HG03103 (cell line): ENCODE data around the gene HCN4.
"Not testable (repeated sequence)": the region's sequence is repeated elsewhere in the genome, so short reads cannot be mapped to it uniquely, and the experiment has no call there.

ENCODE experiments used
- ATAC-seq: cut with Tn5 transposase; IDR thresholded peaks from one replicate; pipeline ENCODE4 v1.9.1; 2021; ENCODE audit warnings: low read depth; ENCODE audit not compliant: unreplicated experiment

The HCN4 gene

DNA sequence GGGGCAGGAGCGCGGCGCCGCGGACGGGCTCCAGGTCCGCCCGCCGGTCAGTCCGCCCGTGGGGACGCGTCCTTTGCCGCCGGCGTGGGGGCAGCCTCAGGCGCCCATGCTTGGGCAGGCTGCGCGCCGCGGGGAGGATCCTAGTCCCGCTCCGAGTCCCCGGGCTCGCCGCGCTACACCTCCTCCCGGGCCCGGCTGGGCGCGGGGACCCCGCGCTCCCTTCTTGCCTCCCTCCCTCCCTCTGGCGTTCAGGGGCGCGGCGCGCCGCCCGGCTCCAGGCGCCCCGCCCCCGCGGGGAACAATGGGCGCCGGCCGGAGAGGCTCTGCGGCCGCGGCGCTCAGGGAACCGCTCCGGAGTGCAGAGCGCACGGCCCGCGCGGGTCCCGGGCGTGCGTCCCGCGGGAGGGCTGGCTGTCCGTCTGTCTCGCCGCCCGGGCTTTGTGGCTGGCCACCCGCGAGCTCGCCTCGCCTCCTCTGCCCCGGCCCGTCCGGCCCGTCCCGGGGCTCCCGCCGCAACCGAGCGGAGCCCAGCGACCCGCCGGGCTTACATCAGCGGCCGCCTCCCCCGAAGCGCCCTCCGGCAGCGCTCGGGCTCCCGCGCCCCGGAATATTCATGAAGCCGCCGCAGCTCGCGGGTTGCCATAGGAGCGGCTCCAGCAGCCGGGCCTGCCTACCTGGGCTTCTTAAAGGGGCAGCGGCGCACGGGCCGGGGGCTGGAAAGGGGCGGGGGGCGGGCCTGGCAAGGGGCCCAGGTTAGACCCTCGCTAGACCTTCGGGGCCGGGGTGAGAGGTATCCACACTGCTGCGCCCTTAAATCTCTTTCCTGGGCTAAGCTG is at the start of gene HCN4:
Gene HCN4, minus strand, starts transcription at position 658 of the 836 bp plus-strand sequence. CDS start 688 bp downstream, outside the sequence.
- ATAC-seq, result no peak

DNA sequence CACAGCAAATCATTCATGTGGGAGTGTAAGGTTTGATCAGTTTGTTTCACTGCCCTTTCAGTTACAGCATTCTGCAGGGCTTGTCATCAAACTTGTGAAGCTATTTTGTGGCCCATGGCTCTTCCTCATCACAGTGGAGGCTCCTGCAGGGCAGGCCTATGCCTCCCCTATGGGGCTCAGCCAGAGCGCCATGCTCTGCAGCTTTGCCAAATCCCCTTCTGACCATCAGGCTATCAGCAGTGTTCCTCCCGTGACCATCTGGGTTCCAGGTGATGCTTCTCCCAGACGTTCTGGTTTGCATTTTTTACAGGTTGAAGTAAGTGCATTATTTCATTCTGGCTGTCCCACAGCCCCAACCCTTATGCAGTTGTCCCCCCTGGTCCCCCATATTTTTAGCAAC is 46.1 kb upstream of the HCN4 start:
- ATAC-seq, result no peak

DNA sequence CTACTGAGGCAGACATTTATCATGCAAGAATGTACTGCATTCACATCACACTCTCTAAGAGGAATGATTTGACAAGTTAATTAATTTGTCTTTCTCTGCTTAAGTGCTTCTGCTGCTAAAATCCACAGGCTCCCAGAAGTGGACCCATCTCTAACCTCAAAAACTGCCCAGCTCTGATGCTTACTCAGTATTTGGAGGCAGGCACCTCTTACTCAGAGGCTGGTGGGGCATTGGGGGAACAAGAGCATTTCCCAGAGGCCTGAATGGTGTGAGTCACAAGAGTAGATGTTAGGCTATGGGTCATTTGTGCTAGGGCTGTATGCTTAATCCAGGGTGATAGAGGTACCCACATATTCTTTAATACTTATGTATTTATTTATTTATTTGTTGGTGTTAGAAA is 34.4 kb upstream of the HCN4 start:
- ATAC-seq, result no peak

DNA sequence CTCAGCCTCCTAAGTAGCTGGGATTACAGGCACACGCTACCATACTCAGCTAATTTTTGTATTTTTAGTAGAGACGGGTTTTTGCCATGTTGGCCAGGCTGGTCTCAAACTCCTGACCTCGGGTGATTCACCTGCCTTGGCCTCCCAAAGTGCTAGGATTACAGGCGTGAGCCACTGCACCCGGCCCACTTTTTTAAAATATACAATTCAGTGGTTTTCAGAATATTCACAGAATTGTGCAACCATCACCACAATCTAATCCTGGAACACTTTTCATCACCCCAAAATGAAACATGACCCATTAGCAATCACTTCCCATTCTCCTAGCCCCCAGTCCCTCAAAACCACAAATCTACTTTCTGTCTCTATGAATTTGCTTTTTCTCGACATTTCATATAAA is 31.5 kb upstream of the HCN4 start:
- ATAC-seq, result not testable (repeated sequence)

DNA sequence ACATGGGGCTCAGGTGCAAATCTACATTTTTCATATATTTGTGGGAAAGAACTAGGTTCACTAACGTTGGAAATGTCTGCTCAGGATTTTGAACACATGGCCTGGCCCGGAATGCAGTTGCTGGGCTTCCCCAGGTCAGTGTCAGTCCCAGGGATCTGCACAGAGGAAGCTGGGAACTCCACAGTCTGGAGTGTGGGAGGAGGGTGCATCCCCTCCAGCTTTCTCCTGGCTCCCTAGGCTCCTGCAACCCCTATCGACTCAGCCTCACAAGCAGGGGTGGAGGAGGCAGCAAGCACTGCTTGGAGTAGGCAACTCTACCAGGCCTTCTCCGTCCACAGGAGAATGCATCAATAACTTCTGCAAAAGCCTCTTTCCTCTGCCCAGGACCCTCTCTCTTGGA is 30.1 kb upstream of the HCN4 start:
- ATAC-seq, result no peak

DNA sequence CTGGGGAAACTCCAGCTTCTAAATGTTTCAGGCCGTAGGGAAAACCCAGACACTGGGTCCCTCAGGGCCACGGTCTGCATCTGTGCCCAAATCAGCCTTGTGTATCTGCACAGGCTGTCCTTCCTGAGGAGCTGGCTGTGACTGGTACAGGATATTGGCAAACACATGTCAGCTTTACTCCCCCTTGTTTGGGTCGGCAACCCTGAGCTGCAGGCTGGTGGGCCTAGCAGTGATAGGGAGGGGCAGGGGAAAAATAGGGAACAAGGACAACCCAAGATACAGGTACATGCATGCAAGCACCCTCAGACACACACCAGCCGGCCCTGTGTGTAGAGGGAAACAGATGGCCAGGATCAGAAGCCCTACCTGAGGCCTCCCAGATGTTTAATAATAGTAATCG is 28.7 kb upstream of the HCN4 start:
- no peak for ATAC-seq

DNA sequence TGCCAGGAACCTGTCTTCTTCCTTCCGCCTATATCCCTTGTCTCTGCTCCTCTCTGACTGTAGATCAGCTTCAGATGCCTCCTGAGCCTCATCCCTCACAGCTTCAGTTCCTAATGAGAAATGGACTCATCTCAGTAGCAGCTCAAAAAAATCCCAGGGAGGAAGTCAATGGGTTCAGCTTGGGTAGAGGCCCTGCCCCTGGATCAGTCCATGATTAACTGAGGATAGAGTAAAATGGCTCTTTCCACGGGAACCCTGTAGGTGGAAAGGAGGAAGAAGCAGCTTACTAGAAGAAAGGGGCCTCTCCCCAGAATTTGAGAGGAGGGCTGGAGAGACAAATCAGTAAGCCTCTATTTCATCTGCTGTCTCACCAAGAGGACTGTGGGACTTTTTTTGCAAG is 26.9 kb upstream of the HCN4 start:
- no peak for ATAC-seq

DNA sequence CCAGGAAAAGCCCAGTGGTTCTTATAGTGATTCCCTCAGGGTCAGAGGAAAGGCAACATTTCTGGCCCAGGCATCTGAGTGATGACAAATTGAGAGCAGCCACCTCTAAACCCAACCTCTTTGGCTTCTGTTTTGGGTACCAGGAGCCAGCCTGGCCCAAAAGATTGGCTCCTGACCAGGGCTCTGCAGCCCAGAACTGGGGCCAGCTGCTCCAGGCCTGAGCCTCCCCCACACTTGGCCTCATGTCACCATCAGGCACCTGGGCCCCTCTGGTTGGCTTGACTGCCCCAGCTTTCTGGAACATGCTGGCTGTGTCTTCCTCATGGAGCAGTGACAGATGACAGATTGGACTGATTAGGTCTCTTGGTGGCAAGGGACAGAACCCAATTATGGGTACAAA is 26.0 kb upstream of the HCN4 start:
- ATAC-seq, result no peak

DNA sequence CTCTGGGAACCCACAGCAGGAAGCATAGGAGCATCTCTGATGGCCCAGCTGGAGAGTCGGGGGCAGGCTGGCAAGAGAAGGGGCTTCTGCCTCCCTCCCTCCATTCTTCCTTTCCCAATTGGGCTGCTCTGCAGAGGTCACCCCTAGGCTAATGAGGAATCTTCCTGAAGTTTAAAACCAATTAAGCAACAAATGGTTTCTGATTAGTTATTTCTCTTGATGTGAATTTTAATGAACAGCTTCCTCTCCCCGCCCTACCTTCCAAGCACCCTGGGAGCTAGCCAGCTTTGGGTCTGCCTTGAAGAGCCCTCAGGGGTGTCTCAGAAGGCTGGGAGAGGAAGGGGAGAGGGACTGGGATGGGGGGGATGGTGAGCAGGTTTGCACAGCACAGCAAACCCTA is 24.6 kb upstream of the HCN4 start:
- no peak for ATAC-seq

DNA sequence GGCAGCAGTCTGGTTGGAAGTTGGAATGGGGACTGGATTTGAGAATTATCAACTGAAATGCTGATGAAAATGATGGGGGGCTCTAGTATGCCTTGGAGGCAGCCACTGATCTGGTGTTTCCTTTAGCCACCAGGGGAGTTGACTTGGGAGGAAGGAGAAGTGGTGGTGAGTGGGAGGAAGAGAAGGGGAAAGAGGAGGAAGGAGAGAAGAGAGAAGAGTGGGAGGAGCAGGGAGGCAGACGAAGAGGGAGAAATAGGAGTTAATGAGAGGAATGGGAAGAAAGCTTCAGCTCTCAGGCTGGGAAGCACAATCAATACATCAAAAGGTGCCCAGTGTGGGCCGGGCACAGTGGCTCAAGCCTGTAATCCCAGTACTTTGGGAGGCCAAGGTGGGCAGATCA is 23.3 kb upstream of the HCN4 start:
- no peak for ATAC-seq

DNA sequence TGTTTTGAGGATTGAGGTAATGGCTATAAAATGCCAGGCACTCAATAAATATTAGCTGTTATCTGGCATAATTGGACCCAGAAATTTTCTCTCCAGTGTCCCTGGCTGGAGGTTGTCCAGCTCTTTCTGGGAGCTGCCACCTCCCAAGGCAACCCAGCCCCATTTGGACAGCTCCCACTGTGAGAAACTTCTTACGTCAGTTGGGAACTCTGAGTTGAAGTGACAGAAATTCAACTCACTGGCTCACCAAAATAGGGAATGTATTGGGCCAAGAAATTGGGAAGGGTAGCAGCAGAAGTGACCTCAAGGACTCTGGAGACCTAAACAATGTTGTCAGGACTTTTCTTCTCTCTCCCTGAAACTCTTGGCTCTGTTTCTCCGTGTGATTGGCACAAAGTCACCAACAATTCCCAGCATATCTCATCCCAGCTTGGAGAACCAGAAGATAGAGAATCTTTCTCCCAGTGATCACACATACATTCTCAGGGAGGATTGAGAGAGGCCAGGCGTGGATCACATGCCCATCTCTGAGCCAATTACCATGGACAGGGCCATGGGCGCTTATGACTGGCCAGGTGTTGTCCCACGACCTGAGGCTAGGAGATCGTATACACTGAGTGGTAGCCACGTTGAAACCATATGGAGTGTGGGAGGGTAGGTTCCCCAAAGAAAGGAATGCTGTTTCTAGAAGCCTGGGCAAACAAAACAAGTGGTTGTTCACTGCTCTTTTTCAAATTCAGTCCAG is 22.5 kb upstream of the HCN4 start:
- no peak for ATAC-seq

DNA sequence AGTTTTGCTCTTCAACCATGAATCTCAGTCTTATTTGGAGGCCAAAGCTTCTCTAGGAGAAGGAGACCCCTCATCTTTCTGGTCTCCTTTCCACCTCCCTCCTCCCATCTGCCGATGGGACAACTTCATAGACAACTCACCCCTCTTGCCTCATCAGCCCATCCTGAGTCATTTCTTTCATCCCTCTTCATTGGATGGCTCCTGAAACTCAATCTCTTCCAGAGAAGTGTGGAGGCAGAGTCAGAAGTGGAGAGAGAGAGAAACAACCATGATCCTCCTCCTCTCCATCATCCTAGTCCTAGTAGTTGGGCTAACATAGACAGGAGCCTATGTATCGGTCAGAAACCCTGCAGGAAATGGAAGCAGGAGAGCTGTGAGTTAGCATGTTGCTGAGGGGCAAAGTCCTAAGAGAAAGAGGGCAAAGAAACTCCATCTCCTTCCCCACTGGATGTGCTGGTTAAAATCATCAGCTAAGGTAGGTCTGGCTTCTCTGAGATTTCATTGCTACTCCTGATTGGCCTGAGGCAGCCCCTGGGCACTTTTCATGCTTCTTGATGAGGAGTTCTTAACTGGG is 21.3 kb upstream of the HCN4 start:
- ATAC-seq, result no peak

DNA sequence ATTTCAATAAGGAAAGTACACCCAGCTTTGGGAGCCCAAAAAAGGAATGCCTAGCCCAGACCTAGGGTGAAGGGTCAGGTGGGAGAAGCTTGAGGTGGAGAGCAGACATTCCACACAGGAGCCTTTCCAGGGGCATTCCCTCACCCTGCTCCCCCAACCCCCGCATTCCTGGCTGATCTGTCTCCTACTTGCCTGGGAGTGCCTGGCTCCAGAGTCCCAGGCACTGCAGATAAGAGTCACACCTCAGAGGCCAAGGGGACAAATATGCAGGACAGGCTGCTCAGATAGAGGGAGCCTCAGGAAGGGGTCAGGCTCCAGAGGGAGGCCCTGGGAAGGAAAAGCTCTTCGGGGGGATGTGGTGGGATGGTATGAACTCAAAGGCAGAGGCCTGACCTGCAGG is 20.8 kb upstream of the HCN4 start:
- ATAC-seq, result no peak

DNA sequence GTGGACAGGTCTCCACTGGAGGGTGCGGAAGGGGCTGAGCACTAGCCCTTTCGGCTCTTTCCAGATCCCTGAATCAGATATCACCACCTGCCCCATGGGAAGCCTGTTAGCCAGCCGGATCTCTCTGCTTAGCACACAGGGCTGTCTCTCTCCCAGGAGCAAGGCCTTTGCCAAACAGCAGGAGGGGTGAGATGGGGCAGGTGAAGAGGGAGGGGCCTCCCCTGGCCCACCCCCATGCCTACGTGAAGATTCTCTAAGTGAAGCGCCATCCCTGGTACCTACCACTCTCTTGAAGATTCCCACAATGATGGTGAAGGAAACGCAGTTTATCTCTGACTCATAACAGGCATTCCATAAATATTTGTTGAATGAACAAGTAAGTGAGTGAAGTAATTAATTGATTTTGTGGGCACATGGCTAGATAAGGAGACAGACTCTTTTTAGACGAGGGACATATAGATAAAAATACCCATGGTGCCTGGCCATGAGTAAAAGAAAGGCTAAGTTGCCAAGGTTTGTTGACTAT is 19.6 kb upstream of the HCN4 start:
- no peak for ATAC-seq

DNA sequence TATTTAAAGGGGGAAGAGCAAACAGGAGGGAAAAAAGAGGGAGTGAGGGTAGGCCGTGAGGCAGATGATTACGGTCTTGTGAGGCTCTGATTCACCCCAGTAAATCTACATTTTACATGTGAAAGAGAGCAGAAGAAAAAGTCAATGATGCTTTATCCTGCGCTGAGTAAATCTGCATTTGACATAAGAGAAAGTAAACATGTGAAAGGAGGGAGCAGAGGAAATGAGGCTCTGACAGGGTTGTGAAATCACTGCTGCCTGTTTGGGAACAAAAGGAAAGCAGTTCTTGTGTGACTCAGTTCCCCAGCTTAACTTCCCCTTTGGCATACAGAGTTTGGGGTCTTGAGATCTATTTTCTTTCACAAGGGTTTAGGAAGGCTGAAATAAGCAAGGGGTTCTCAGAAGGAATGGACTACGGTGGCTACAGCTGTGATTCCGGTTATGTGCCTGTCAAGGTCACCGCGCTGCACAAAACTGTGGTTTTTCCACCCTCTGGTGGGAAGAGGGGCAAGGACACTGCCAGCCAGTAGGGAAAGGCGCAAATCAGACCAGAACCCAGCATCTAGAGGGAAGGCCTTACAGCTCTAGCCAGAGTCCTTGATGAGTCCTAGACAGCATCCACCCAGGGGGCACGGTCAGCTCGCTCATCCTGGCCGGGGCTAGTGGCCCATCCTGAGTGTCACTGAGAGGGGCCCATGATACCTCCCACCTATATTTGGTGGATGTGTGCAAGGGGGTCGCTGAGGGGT is 18.9 kb upstream of the HCN4 start:
- no peak for ATAC-seq

DNA sequence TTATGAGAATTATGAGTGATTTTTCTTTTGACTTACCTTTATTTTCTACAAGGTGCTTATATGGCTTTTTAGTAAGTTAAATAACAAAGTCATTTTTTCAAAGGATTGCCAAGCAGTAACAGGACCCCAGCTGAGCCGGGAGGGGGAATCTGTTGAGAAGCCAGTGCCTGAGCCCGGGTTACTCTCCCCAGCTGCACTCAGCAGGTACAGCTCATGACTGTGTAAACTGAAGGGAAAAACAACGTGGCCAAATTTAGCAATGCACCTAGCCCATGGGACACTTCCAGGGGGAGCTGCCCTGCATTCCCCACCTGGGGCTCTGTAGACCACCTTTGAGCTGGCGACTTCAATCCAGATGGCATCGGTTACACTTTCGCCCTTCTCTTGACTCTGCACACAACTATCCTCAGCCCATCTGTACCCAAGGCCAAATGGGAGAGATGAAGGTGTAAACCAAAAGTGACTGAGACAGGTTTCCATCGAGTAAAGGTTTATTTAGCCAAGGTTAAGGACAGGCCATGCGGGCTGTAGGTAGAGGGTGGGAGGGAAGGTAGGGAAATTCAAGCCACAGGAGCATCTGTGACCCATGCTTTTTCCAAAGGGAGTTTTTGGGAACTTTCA is 18.2 kb upstream of the HCN4 start:
- ATAC-seq, result no peak

DNA sequence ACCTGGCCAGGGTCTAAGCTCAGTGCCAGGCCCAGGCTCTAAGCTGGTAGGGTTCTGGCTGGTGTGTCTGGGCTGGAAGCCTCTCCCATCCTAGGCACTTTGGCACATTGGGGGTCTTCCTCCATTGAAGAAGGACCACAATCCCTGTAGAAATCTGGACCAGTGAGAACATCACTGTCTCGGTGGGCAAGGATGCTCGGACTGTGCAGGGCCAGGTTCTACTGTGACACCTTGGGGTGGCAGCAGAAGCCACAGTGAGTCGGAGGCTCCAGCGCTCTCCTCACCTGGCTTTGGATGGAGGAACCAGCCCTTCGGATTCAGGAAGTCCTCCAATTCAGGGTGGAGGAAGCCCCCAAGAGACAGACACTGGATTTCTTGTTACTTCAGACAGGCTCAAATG is 17.5 kb upstream of the HCN4 start:
- ATAC-seq, result no peak

DNA sequence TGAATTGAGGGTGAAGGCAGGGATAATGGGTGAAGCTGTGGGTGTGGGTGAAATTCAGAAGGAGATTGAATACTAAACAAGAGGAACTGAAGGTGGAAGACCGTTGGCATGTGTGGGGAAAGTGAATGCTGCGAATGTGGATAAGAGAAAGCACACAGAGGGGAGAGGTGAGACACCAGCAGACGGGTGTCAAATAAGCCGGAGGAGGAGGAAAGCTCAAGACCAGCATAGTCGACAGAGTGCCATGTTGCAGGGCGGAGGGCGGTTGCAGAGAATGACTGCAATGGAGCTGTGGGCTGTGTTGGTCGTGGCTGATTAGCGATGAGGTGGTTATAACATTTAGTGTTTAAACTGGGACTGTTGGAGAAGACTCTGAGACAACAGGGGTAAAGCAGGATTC is 16.4 kb upstream of the HCN4 start:
- ATAC-seq, result no peak

DNA sequence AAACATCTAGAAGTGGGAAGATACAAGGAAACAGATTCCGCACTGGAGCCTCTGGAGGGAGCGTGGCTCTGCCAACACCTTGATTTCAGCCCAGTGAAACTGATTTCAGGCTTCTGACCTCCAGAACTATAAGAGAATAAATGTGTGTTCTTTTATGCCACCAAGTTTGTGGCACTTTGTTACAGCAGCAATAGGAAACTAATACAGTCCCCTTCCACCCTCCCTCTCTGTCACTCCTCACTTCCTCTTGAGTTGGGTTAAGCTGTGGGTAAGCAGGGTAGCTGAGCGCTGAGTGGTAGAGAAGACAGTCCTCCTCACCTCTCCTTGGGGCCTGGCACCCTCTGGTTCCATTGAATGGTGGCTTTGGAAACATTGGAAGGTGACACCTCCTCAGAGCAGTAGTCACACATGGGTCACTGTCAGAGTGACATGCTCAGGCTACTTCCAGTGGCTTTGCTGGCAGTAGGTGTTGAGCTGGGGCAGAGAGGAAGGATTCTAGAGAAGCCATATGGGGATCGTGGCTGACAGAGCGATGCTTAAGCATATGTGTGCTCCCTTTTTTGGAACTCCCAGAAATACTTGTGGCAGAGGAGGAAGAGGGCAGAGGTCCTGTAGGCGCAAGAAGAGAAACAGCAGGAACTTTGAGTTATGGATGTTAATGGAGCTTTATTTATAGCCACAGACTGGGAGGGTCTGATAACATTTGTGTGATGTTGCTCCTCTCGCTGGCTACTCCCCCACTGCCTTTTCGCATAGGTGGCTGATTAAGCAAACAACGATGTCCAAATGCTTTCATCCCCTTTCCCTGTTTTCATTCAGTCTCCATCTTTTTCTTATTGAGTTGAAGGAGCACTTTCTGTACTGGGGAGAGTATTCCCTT is 14.8 kb upstream of the HCN4 start:
- no peak for ATAC-seq
